Adrenal gland (tissue), 12 donors: Measurements from ENCODE around the gene ALDH1A3. TPM values are rescaled to one million over a fixed set of nuclear protein-coding genes. Genes with fewer than 3 reads are reported as not detected.

Experiments
- DNase-seq, 7 donors: peaks; one replicate each; pipeline ENCODE4 v3.0.0-alpha.2; 2019 to 2020
- H3K27ac ChIP-seq, 5 donors: fragments of 200-600 bp; sonication (generic) in 4 of 5; 1 replicate in 3 of 5; 2 replicates in 2 of 5; pipeline versions ENCODE4 v1.5.1 to v1.8.0; 2016 to 2020; ENCODE audit warnings: mild to moderate bottlenecking in 1 of 5
- H3K27me3 ChIP-seq: fragments of 200-600 bp; 2 replicates; pipeline ENCODE4 v1.8.0; 2021
- H3K36me3 ChIP-seq, 2 donors: fragments of 200-600 bp; replicated peaks in 1 of 2; 1 replicate in 1 of 2; 2 replicates in 1 of 2; pipeline versions ENCODE4 v1.5.1 to v1.8.0; 2018 to 2022
- H3K4me1 ChIP-seq, 2 donors: fragments of 200-600 bp; replicated peaks in 1 of 2; 1 replicate in 1 of 2; 2 replicates in 1 of 2; pipeline versions ENCODE4 v1.5.1 to v1.8.0; 2018 to 2021
- H3K4me3 ChIP-seq, 4 donors: fragments of 200-600 bp; sonication (generic) in 3 of 4; one replicate each; pipeline ENCODE4 v1.5.1; 2016 to 2018
- H3K9me3 ChIP-seq, 3 donors: fragments of 200-600 bp; sonication (generic) in 1 of 3; replicated peaks in 1 of 3; 1 replicate in 2 of 3; 2 replicates in 1 of 3; pipeline versions ENCODE4 v1.5.1 to v1.8.0; 2016 to 2021
- POLR2A ChIP-seq, 2 donors: fragments of 450-650 bp; IDR thresholded peaks; one replicate each; pipeline ENCODE4 v1.6.1; 2017; ENCODE audit warnings: antibody characterized with exemption in 2 of 2, mild to moderate bottlenecking in 2 of 2, moderate library complexity in 1 of 2
- WGBS, 4 donors: extraction: QIAGEN DNeasy Blood & Tissue Kit in 2 of 4; methylation state at CpG; one replicate each; pipeline versions ENCODE4 v1.1.5 to v1.1.7; 2013 to 2017; 5-methylcytosine and 5-hydroxymethylcytosine counted together
- intact Hi-C, 2 donors: fragments of 100-400 bp; cut with DNase I; formaldehyde crosslinking; loops; one replicate each; pipeline versions ENCODE4 v1.14.1 to v1.15.0; 2022 to 2023
- polyA plus RNA-seq, 3 donors: library from polyadenylated mRNA; stranded (reverse); fragments of 200-250 nt in 2 of 3; fragments of 350-450 nt in 1 of 3; fragmentation: Illumina TruSeq in 1 of 3; extraction: RNeasy Lipid Tissue Mini Kit (QIAGEN cat#74804) in 1 of 3; gene quantifications; one replicate each; pipeline ENCODE4 v1.2.3, GENCODE V29; 2013 to 2014
- small RNA-seq, 2 donors: library from RNA; depleted of rRNA; stranded (forward); fragments of <200 nt; gene quantifications; one replicate each; pipeline ENCODE3, GENCODE V24; 2016
- total RNA-seq, 9 donors: library from RNA; depleted of rRNA in 4 of 9; stranded (reverse); fragments of >200 nt in 4 of 9; fragments of 120-200 nt in 1 of 9; fragmentation: NEBNext Ultra II Directional in 1 of 9; extraction: Animal tissue kit (Norgen Biotek cat#: 25700) in 1 of 9; gene quantifications; one replicate each; pipeline versions ENCODE4 v1.1.0 to v1.2.4, GENCODE V29; 2013 to 2023
- TF ChIP-seq, protein P1 (sequence below), 6 experiments: fragments of 450-650 bp in 4 of 6; fragments of 200-600 bp in 2 of 6; sonication (generic) in 1 of 6; IDR thresholded peaks; 1 replicate in 5 of 6; 2 replicates in 1 of 6; pipeline versions ENCODE4 v1.5.1 to v1.8.0; 2016 to 2021; ENCODE audit warnings: antibody characterized with exemption in 6 of 6, mild to moderate bottlenecking in 2 of 6, moderate library complexity in 1 of 6
- donor health status: healthy with polysubstance abuse.
- donor health status: Bipolar disorder and iron deficiency.
- donor health status: DM: yes; HTN: yes; CAD: no.
- donor health status: DM: no; HTN: no; CAD: no.
- donor health status: DM: no; HTN: no; CAD: no.
- donor health status: DM: yes; HTN: yes; CAD: no.

ALDH1A3 gene
- total and polyA plus RNA-seq, 12 donors: 1.8 to 165 (median 30.5) TPM

DNA sequence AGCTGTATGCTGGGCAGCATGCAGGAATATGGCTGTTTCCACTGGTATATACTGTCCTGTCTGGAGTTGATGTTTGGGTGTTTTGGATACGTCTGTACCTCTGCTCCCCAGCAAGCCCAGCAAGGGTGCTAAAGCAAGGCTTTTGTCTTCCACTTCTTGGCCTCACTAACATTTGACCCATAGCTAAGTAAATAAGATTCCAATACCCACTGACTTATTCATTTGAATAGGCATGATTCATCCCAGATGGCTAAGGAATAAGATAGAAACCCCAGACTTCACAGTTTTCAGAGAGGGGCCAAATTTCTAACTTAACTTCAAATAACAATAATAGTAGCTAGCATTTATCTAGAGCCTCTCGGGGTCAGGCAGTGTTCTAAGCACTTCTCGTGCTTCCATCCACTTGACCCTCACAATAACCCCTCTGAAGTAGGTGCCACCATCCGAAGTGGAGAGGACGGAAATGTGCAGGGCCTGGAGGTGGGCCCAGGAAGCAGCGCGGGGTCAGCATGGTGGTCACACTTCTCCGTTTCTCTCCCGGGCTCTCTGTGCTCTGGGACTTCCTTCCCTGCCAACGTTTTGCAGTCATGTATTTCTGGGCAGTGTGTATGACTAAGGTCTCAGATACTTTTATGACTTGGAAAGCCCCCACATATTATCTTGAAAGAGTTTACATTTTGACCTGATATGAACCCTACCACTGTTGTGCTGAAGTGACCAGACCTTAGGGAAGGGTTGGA is 78.9 kb downstream of the ALDH1A3 start:
- Histone ChIP-seq H3K4me3 (no peak overlapping the region), H3K27ac (no peak overlapping the region), H3K27me3 (no peaks in the 10 kb centered on the region), H3K36me3 (no peaks in the 10 kb centered on the region), H3K9me3 (no peaks in the 10 kb centered on the region), H3K4me1 (no peaks in the 10 kb centered on the region)
- TF ChIP-seq POLR2A (IDR thresholded peaks at IDR 0.05): no peak
- TF ChIP-seq, protein P1, sequence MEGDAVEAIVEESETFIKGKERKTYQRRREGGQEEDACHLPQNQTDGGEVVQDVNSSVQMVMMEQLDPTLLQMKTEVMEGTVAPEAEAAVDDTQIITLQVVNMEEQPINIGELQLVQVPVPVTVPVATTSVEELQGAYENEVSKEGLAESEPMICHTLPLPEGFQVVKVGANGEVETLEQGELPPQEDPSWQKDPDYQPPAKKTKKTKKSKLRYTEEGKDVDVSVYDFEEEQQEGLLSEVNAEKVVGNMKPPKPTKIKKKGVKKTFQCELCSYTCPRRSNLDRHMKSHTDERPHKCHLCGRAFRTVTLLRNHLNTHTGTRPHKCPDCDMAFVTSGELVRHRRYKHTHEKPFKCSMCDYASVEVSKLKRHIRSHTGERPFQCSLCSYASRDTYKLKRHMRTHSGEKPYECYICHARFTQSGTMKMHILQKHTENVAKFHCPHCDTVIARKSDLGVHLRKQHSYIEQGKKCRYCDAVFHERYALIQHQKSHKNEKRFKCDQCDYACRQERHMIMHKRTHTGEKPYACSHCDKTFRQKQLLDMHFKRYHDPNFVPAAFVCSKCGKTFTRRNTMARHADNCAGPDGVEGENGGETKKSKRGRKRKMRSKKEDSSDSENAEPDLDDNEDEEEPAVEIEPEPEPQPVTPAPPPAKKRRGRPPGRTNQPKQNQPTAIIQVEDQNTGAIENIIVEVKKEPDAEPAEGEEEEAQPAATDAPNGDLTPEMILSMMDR (IDR thresholded peaks at IDR 0.05): no peak
- WGBS, 4 donors: 48 to 58% (median 54%) methylated on average over 10 of the region's 10 CpGs
- DNase-seq: no peak
- intact Hi-C loops: no loop called here

DNA sequence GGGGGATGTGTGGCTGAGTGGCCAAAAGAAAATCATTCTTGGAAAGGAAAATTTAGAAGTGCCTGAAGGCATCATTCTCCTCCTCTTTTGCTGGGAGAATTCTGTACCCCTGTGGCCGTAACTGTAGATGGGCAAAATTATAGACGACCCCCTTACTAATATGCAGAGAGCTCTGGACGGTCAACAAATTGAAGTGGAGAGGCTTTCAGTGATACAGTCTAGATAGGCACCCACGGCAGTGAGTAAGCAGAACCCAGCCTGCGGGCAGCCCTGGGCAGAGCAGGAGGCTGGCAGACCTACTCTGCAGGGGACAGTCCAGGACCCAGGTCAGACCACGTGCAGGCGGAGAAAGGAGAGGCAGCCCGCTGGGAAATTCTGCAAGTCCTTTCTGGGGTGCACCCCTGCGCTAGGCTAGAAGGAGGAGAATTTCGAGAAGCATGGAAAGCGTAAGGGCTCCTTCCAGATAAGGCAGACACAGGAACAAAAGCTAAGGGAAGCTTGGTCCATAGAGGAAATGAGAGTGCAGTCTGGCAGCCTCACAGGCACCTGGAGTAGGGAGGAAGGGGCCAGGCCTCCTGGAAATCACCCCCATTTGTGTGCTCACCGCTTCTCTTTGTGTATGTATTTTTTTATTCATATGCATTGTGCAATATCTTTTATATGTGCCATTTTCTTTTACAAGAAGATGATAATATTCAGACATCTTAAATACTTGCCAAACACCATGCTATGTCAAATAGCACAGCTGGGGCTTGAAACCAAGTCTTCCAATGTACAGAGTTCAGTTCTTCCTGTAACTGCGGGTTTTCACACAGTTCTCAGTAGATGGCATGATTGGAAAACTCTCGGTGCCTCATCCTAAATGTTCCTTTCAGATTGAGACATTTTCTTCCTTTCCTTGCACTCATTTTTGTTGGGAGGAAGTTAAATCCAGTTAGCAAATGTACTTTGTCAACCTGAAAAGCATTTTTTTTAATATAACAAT is 79.7 kb downstream of the ALDH1A3 start:
- no peak overlapping the region for H3K4me3 ChIP-seq
- no peak overlapping the region for H3K27ac ChIP-seq
- no peaks in the 10 kb centered on the region for H3K36me3 ChIP-seq
- no peaks in the 10 kb centered on the region for H3K27me3 ChIP-seq
- 60 to 72% (median 68%) methylated on average over 14 of the region's 14 CpGs for WGBS, 4 donors
- H3K9me3 ChIP-seq: no peaks in the 10 kb centered on the region
- intact Hi-C loops: no loop called here
- DNase-seq: no peak
- no peaks in the 10 kb centered on the region for H3K4me1 ChIP-seq
- no peak for TF ChIP-seq POLR2A (IDR thresholded peaks at IDR 0.05)
- TF ChIP-seq, protein P1 (IDR thresholded peaks at IDR 0.05): no peak

Small RNA genes within 50 kb of the gene (small RNA-seq; reads per million reads assigned to genes)
- 0 reads per million in 2 donors for gene AC015712.3

Other genes with a start within 250 kb of the ALDH1A3 start
- 10 to 100 TPM in 3 of 9 donors, 1 to 10 TPM in 5, under 1 TPM in 1; 0.44 to 13.1 (median 8.8) TPM for gene LRRK1, start 39.5 kb downstream of the ALDH1A3 start, total RNA-seq
- gene LRRK1, start 39.5 kb downstream of the ALDH1A3 start, polyA plus RNA-seq: 1 to 10 TPM; 2.3 to 6.9 (median 3.2) TPM